Fibroblast of lung (primary cell): Measurements from ENCODE around the gene ARHGEF38. TPM values are rescaled to one million over a fixed set of nuclear protein-coding genes. Genes with fewer than 3 reads are reported as not detected.
A peak's percentile ranks its signal among the peaks of the same experiment; 100 is the strongest.

Experiments used
- DNase-seq, 2 donors: peaks; one replicate each; pipeline versions ENCODE4 v3.0.0 to v3.0.0-alpha.2; 2010; ENCODE audit warnings: low read depth in 2 of 2
- H2AFZ ChIP-seq: 2 replicates; pipeline ENCODE4 v1.5.1; 2012; ENCODE audit warnings: low read length, control low read depth, inconsistent platforms
- H3K27ac ChIP-seq: 2 replicates; pipeline ENCODE4 v1.5.1; 2011; ENCODE audit warnings: low read length, control low read depth; ENCODE audit not compliant: insufficient read depth
- H3K27me3 ChIP-seq: 2 replicates; pipeline ENCODE4 v1.5.1; 2011; ENCODE audit warnings: mild to moderate bottlenecking, low read length; ENCODE audit not compliant: control insufficient read depth, insufficient read depth
- H3K36me3 ChIP-seq: 2 replicates; pipeline ENCODE4 v1.5.1; 2011; ENCODE audit warnings: low read length; ENCODE audit not compliant: control insufficient read depth, insufficient read depth
- H3K4me1 ChIP-seq: 2 replicates; pipeline ENCODE4 v1.5.1; 2011; ENCODE audit warnings: low read length; ENCODE audit not compliant: control insufficient read depth, insufficient read depth; ENCODE audit errors: extremely low read depth
- H3K4me2 ChIP-seq: 2 replicates; pipeline ENCODE4 v1.5.1; 2011; ENCODE audit warnings: low read length, control low read depth; ENCODE audit not compliant: insufficient read depth; ENCODE audit errors: extremely low read depth
- H3K4me3 ChIP-seq, 4 experiments: fragments of 200-600 bp in 1 of 4; sonication (generic) in 1 of 4; replicated peaks in 1 of 4; 2 replicates each; pipeline ENCODE4 v1.5.1; 2011 to 2016; ENCODE audit warnings: low read length in 4 of 4, low read depth in 3 of 4, mild to moderate bottlenecking in 3 of 4, control low read depth in 2 of 4, inconsistent platforms in 1 of 4, mixed read lengths in 1 of 4; ENCODE audit not compliant: insufficient read depth in 1 of 4; ENCODE audit errors: control extremely low read depth in 1 of 4
- H3K79me2 ChIP-seq: 2 replicates; pipeline ENCODE4 v1.5.1; 2012; ENCODE audit warnings: mild to moderate bottlenecking, low read length, inconsistent platforms; ENCODE audit not compliant: control insufficient read depth, insufficient read depth
- H3K9ac ChIP-seq: 2 replicates; pipeline ENCODE4 v1.5.1; 2011; ENCODE audit warnings: mild to moderate bottlenecking, low read length, control low read depth; ENCODE audit not compliant: insufficient read depth
- H3K9me3 ChIP-seq: 2 replicates; pipeline ENCODE4 v1.5.1; 2012; ENCODE audit warnings: low read depth, low read length; ENCODE audit not compliant: control insufficient read depth, insufficient read depth
- H4K20me1 ChIP-seq: 2 replicates; pipeline ENCODE4 v1.5.1; 2011; ENCODE audit warnings: low read length; ENCODE audit not compliant: control insufficient read depth, insufficient read depth; ENCODE audit errors: extremely low read depth
- EZH2 ChIP-seq: IDR thresholded peaks from 2 replicates; pipeline ENCODE4 v1.5.1; 2012; ENCODE audit warnings: low read length, control low read depth, mild to moderate bottlenecking; ENCODE audit errors: missing control alignments
- polyA minus RNA-seq: library from RNA; depleted of rRNA, polyadenylated mRNA; stranded (reverse); fragments of >200 nt; gene quantifications from 2 replicates; pipeline ENCODE4 v1.2.3, GENCODE V29; 2011; ENCODE audit warnings: low replicate concordance
- polyA plus RNA-seq, 2 donors: library from polyadenylated mRNA; depleted of rRNA in 1 of 2; stranded (reverse) in 1 of 2; unstranded in 1 of 2; fragments of >200 nt; gene quantifications; 2 replicates each; pipeline ENCODE4 v1.2.1, GENCODE V29; 2011 to 2012; ENCODE audit warnings: missing spikeins in 1 of 2
- total RNA-seq: library from RNA; depleted of rRNA; stranded (reverse); fragments of >200 nt; gene quantifications from 2 replicates; pipeline ENCODE4 v1.2.1, GENCODE V29; 2014
- TF ChIP-seq, protein P1 (sequence below), 2 donors: IDR thresholded peaks in 1 of 2; conservative IDR thresholded peaks in 1 of 2; 1 replicate in 1 of 2; 2 replicates in 1 of 2; pipeline ENCODE4 v1.5.1; 2011 to 2012; ENCODE audit warnings: low read length in 2 of 2, control low read depth in 1 of 2, inconsistent platforms in 1 of 2, low read depth in 1 of 2, mild to moderate bottlenecking in 1 of 2

ARHGEF38 gene, protein sequence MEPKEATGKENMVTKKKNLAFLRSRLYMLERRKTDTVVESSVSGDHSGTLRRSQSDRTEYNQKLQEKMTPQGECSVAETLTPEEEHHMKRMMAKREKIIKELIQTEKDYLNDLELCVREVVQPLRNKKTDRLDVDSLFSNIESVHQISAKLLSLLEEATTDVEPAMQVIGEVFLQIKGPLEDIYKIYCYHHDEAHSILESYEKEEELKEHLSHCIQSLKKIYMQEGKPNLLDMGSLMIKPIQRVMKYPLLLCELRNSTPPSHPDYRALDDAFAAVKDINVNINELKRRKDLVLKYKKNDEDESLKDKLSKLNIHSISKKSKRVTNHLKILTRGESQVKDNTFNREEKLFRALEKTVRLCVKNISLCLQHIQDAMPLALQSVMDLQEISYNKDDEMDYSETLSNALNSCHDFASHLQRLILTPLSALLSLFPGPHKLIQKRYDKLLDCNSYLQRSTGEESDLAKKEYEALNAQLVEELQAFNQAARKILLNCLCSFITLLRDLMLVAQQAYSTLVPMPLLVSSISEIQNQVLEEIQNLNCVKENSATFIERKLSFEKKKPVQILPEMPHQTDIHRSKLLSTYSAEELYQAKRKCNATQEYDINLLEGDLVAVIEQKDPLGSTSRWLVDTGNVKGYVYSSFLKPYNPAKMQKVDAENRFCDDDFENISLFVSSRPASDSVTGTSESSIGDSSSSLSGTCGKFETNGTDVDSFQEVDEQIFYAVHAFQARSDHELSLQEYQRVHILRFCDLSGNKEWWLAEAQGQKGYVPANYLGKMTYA
- not detected in 2 replicates for total RNA-seq
- not detected in 2 replicates for polyA plus RNA-seq
- polyA plus RNA-seq (2012) = not detected in 2 replicates
- polyA minus RNA-seq = not detected in 2 replicates

DNA sequence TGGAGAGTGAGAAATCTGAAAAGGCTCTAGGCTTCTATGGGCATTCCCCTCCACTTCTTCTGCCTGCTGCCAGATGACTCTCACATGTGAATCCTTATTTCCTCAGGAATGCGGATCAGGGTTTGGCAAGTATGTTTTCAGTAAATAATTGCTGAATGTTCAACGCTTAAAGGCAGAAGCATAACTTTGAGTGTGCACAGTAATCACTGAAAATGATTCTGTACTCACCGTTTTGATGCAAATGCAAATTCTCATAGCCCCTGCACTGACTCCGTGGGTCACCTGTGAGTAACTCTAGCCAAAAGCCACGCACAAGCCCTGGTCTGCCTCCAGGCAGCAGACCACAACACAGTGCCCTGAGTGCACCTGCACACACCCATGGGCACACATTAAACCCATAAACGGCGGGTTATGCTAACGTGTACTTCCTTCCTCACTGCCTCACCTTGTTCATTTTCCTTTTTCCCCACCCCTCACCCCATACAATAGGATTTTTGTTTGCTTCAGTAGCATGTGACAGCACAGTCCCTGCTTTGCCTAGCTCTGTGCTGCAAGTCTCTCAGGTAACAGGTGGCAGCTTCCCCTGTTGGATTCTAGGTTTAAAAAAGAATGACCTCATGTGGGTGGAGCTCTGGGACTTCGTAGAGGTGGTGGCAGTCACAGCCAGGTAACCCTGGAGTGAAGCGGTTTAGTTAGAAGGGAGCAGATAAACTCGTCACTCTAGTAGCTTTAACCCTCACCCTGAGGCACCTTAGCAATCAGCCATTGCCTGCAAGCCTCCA is at the start of gene ARHGEF38:
Gene ARHGEF38, plus strand, starts transcription at position 656 of the 782 bp plus-strand sequence. CDS start 146 bp downstream, outside the sequence.
- no peaks in the 10 kb centered on the region for H3K4me1 ChIP-seq
- no peak within 1 kb of the TSS for H3K4me2 ChIP-seq
- H2AFZ ChIP-seq = no peak within 1 kb of the TSS
- no peaks in the 10 kb centered on the region for H3K36me3 ChIP-seq
- H3K27me3 ChIP-seq = no peaks in the 10 kb centered on the region
- H3K4me3 ChIP-seq = no peak within 1 kb of the TSS
- no peaks in the 10 kb centered on the region for H3K9me3 ChIP-seq
- H3K9ac ChIP-seq = no peak within 1 kb of the TSS
- peak; percentile 2 to 33 for DNase-seq
- H3K79me2 ChIP-seq = no peaks in the 10 kb centered on the region
- H3K27ac ChIP-seq = no peak within 1 kb of the TSS
- TF ChIP-seq EZH2 = no peak
- TF ChIP-seq, protein P1, sequence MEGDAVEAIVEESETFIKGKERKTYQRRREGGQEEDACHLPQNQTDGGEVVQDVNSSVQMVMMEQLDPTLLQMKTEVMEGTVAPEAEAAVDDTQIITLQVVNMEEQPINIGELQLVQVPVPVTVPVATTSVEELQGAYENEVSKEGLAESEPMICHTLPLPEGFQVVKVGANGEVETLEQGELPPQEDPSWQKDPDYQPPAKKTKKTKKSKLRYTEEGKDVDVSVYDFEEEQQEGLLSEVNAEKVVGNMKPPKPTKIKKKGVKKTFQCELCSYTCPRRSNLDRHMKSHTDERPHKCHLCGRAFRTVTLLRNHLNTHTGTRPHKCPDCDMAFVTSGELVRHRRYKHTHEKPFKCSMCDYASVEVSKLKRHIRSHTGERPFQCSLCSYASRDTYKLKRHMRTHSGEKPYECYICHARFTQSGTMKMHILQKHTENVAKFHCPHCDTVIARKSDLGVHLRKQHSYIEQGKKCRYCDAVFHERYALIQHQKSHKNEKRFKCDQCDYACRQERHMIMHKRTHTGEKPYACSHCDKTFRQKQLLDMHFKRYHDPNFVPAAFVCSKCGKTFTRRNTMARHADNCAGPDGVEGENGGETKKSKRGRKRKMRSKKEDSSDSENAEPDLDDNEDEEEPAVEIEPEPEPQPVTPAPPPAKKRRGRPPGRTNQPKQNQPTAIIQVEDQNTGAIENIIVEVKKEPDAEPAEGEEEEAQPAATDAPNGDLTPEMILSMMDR (conservative IDR thresholded peaks at IDR 0.05 in 1 of 2, IDR thresholded peaks at IDR 0.05 in 1 of 2; ENCODE audit: low read depth in 1 of 2, low read length in 2 of 2) = no peak
- no peaks in the 10 kb centered on the region for H4K20me1 ChIP-seq

DNA sequence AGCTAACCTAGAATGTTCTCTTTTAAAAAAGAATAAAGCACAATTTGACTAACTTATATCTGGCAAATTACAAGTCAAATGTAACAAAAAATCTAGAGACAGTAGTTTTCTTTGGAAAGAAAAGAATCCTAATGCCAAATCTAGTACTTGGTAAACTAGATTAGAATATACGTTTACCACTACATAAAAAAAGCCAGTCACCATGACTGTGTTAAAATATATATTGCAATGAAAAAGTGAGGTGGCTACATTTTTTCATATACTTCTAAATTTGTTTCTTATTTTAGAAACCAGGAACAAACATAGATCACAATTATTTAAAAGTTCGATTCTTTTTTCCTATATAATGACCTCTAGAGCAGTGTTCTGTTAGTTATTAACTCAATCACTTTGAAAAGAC is 48.9 kb upstream of the ARHGEF38 start:
- Histone ChIP-seq H3K79me2 (no peaks in the 10 kb centered on the region), H2AFZ (no peak overlapping the region), H3K27me3 (no peaks in the 10 kb centered on the region), H3K9me3 (no peaks in the 10 kb centered on the region), H4K20me1 (no peaks in the 10 kb centered on the region), H3K4me3 (no peak overlapping the region), H3K27ac (no peak overlapping the region), H3K4me2 (no peak overlapping the region), H3K4me1 (no peaks in the 10 kb centered on the region), H3K9ac (no peak overlapping the region), H3K36me3 (no peaks in the 10 kb centered on the region)
- TF ChIP-seq, protein P1 (conservative IDR thresholded peaks at IDR 0.05 in 1 of 2, IDR thresholded peaks at IDR 0.05 in 1 of 2; ENCODE audit: low read depth in 1 of 2, low read length in 2 of 2) = no peak
- TF ChIP-seq EZH2 = no peak
- DNase-seq = no peak
